Spleen (tissue), 11 donors: ENCODE measurements around the gene CCDC188. TPM values are rescaled to one million over a fixed set of nuclear protein-coding genes. Genes with fewer than 3 reads are reported as not detected.

ENCODE experiments used
- DNase-seq: peaks from one replicate; pipeline ENCODE4 v3.0.0-alpha.2; 2020
- H3K27ac ChIP-seq, 8 donors: fragments of 200-600 bp; sonication (generic) in 7 of 8; 1 replicate in 4 of 8; 2 replicates in 4 of 8; pipeline versions ENCODE4 v1.5.0 to v1.8.0; 2016 to 2021; ENCODE audit warnings: inconsistent platforms in 4 of 8, mild to moderate bottlenecking in 4 of 8, moderate library complexity in 1 of 8
- H3K27me3 ChIP-seq, 7 donors: fragments of 200-600 bp; sonication (generic) in 6 of 7; replicated peaks in 1 of 7; 1 replicate in 4 of 7; 2 replicates in 3 of 7; pipeline versions ENCODE4 v1.5.0 to v1.8.0; 2016 to 2021; ENCODE audit warnings: inconsistent platforms in 3 of 7, mild to moderate bottlenecking in 1 of 7
- H3K36me3 ChIP-seq, 6 donors: fragments of 200-600 bp; sonication (generic) in 5 of 6; 1 replicate in 4 of 6; 2 replicates in 2 of 6; pipeline versions ENCODE4 v1.5.0 to v1.8.0; 2016 to 2021; ENCODE audit warnings: inconsistent platforms in 2 of 6
- H3K4me1 ChIP-seq, 6 donors: fragments of 200-600 bp; sonication (generic) in 5 of 6; 1 replicate in 3 of 6; 2 replicates in 3 of 6; pipeline versions ENCODE4 v1.5.0 to v1.8.0; 2016 to 2021; ENCODE audit warnings: inconsistent platforms in 3 of 6
- H3K4me3 ChIP-seq, 8 donors: fragments of 200-600 bp; sonication (generic) in 7 of 8; 1 replicate in 4 of 8; 2 replicates in 4 of 8; pipeline versions ENCODE4 v1.5.0 to v1.8.0; 2016 to 2021; ENCODE audit warnings: inconsistent platforms in 4 of 8, mild to moderate bottlenecking in 4 of 8, moderate library complexity in 2 of 8
- H3K9me3 ChIP-seq, 8 donors: fragments of 200-600 bp; sonication (generic) in 7 of 8; 1 replicate in 4 of 8; 2 replicates in 4 of 8; pipeline versions ENCODE4 v1.5.0 to v1.8.0; 2016 to 2021; ENCODE audit warnings: inconsistent platforms in 4 of 8
- CTCF ChIP-seq, 11 experiments: fragments of 200-600 bp in 7 of 11; fragments of 450-650 bp in 4 of 11; sonication (generic) in 4 of 11; IDR thresholded peaks in 8 of 11; conservative IDR thresholded peaks in 3 of 11; 1 replicate in 7 of 11; 2 replicates in 4 of 11; pipeline versions ENCODE4 v1.4.0 to v1.8.0; 2016 to 2021; ENCODE audit warnings: antibody characterized with exemption in 11 of 11, inconsistent platforms in 4 of 11, mild to moderate bottlenecking in 1 of 11
- POLR2A ChIP-seq, 3 donors: fragments of 450-650 bp; IDR thresholded peaks; one replicate each; pipeline ENCODE4 v1.5.1; 2017; ENCODE audit warnings: antibody characterized with exemption in 3 of 3, mild to moderate bottlenecking in 1 of 3
- POLR2AphosphoS5 ChIP-seq, 3 donors: sonication (generic); formaldehyde crosslinking; IDR thresholded peaks; one replicate each; pipeline ENCODE4 v1.5.1; 2017; ENCODE audit warnings: antibody characterized with exemption in 3 of 3
- WGBS, 5 donors: extraction: QIAGEN DNeasy Blood & Tissue Kit in 3 of 5; methylation state at CpG; one replicate each; pipeline versions ENCODE4 v1.1.5 to v1.1.7; 2013 to 2018; 5-methylcytosine and 5-hydroxymethylcytosine counted together
- intact Hi-C: fragments of 100-400 bp; cut with DNase I; formaldehyde crosslinking; loops from one replicate; pipeline ENCODE4 v1.15.0; 2023; ENCODE audit warnings: low total_unique reads
- polyA plus RNA-seq, 3 donors: library from polyadenylated mRNA; stranded (reverse); fragments of 200-250 nt; gene quantifications; one replicate each; pipeline ENCODE4 v1.2.1, GENCODE V29; 2013
- total RNA-seq, 7 donors: library from RNA; depleted of rRNA in 3 of 7; stranded (reverse); fragments of >200 nt in 3 of 7; fragmentation: NEBNext Ultra II Directional in 4 of 7; extraction: Animal tissue kit (Norgen Biotek cat#: 25700) in 4 of 7; gene quantifications; one replicate each; pipeline versions ENCODE4 v1.1.0 to v1.2.1, GENCODE V29; 2016 to 2021
- donor health status: healthy with polysubstance abuse.
- donor health status: DM: no; HTN: no; CAD: no; lungs with moderate emphysema.
- donor health status: DM: no; HTN: no; CAD: no.
- donor health status: Bipolar disorder and iron deficiency.
- donor health status: healthy.
- donor health status: DM: no; HTN: no; CAD: no.
- donor health status: DM: yes; HTN: yes; CAD: no.

Gene CCDC188
- total and polyA plus RNA-seq, 10 donors = 0.29 to 7.6 (median 1.8) TPM; not detected in 1

GRCh38 chr22:20178075-20178914 lies 27.4 kb upstream of the CCDC188 start:
- intact Hi-C loops = no loop called here
- no peaks in the 10 kb centered on the region for H3K27me3 ChIP-seq
- no peak overlapping the region for H3K27ac ChIP-seq
- 82 to 89% (median 85%) methylated on average over 22 to 29 of the region's 29 CpGs for WGBS, 5 donors
- no peaks in the 10 kb centered on the region for H3K9me3 ChIP-seq
- TF ChIP-seq POLR2A (IDR thresholded peaks at IDR 0.05) (no peak), POLR2AphosphoS5 (IDR thresholded peaks at IDR 0.05) (no peak), CTCF (IDR thresholded peaks at IDR 0.05 in 8 of 11, conservative IDR thresholded peaks at IDR 0.05 in 3 of 11) (no peak)
- no peaks in the 10 kb centered on the region for H3K36me3 ChIP-seq
- no peak overlapping the region for H3K4me3 ChIP-seq
- no peak for DNase-seq
- no peaks in the 10 kb centered on the region for H3K4me1 ChIP-seq

GRCh38 chr22:20177217-20177911 lies 26.5 kb upstream of the CCDC188 start:
- no peaks in the 10 kb centered on the region for H3K9me3 ChIP-seq
- no peaks in the 10 kb centered on the region for H3K4me1 ChIP-seq
- WGBS, 5 donors = 82 to 90% (median 86%) methylated on average over 13 to 21 of the region's 21 CpGs
- H3K27ac ChIP-seq = no peak overlapping the region
- H3K4me3 ChIP-seq = no peak overlapping the region
- no peaks in the 10 kb centered on the region for H3K27me3 ChIP-seq
- intact Hi-C loops = no loop called here
- DNase-seq = no peak
- TF ChIP-seq POLR2AphosphoS5 (IDR thresholded peaks at IDR 0.05) (no peak), CTCF (IDR thresholded peaks at IDR 0.05 in 8 of 11, conservative IDR thresholded peaks at IDR 0.05 in 3 of 11) (no peak), POLR2A (IDR thresholded peaks at IDR 0.05) (no peak)
- no peaks in the 10 kb centered on the region for H3K36me3 ChIP-seq

- Histone ChIP-seq H3K9me3 (no peaks in the 10 kb centered on the region), H3K27me3 (no peaks in the 10 kb centered on the region), H3K27ac (no peak overlapping the region), H3K4me1 (no peaks in the 10 kb centered on the region), H3K36me3 (no peaks in the 10 kb centered on the region), H3K4me3 (no peak overlapping the region)
- intact Hi-C loops = no loop called here
- TF ChIP-seq POLR2AphosphoS5 (IDR thresholded peaks at IDR 0.05) (no peak), POLR2A (IDR thresholded peaks at IDR 0.05) (no peak)
- WGBS, 5 donors = 79 to 93% (median 85%) methylated on average over 17 of the region's 17 CpGs
- DNase-seq = no peak
Observed at GRCh38 chr22:20176421-20177085, 25.7 kb upstream of the CCDC188 start.

- Histone ChIP-seq H3K36me3 (no peaks in the 10 kb centered on the region), H3K27ac (no peak overlapping the region), H3K4me1 (no peaks in the 10 kb centered on the region), H3K4me3 (no peak overlapping the region), H3K27me3 (no peaks in the 10 kb centered on the region), H3K9me3 (no peaks in the 10 kb centered on the region)
- WGBS, 5 donors = 54 to 68% (median 66%) methylated on average over 12 of the region's 12 CpGs
- intact Hi-C loops = no loop called here
- no peak for TF ChIP-seq POLR2A (IDR thresholded peaks at IDR 0.05)
- TF ChIP-seq POLR2AphosphoS5 (IDR thresholded peaks at IDR 0.05) = no peak
- no peak for TF ChIP-seq CTCF (IDR thresholded peaks at IDR 0.05 in 8 of 11, conservative IDR thresholded peaks at IDR 0.05 in 3 of 11)
- DNase-seq = no peak
Observed at GRCh38 chr22:20175597-20175900, 24.7 kb upstream of the CCDC188 start.
